ENCODE results near the gene SWSAP1. TPM values are rescaled to one million over a fixed set of nuclear protein-coding genes. Genes with fewer than 3 reads are reported as not detected.
A peak's percentile ranks its signal among the peaks of the same experiment; 100 is the strongest.
"Not testable (repeated sequence)": the region's sequence is repeated elsewhere in the genome, so short reads cannot be mapped to it uniquely, and the experiment has no call there.

SWSAP1 gene
- polyA plus RNA-seq, 3 donors: 3.0 to 3.2 (median 3.1) TPM

DNA sequence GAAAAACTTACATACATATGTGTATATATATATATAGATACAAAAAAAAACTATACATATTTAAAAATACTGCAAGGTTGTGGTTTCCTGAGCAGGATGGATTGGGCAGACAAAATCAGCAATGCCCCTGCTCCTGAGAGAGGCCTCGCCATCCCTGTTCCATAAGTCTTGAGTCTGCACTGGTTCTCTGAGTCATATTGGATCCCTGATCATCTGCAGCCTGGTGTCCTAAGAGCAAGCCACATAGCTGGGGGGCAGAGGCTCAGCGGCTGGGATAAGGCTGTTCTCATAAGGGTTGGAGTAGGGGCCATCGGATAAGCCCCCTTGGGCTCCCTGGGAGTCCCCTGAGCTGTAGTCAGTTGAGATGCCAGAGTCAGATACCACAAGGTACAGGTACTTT lies 3.3 kb downstream of the SWSAP1 start:
- no peak for DNase-seq (ENCODE audit: low read depth in 3 of 3, low spot score in 2 of 3)

DNA sequence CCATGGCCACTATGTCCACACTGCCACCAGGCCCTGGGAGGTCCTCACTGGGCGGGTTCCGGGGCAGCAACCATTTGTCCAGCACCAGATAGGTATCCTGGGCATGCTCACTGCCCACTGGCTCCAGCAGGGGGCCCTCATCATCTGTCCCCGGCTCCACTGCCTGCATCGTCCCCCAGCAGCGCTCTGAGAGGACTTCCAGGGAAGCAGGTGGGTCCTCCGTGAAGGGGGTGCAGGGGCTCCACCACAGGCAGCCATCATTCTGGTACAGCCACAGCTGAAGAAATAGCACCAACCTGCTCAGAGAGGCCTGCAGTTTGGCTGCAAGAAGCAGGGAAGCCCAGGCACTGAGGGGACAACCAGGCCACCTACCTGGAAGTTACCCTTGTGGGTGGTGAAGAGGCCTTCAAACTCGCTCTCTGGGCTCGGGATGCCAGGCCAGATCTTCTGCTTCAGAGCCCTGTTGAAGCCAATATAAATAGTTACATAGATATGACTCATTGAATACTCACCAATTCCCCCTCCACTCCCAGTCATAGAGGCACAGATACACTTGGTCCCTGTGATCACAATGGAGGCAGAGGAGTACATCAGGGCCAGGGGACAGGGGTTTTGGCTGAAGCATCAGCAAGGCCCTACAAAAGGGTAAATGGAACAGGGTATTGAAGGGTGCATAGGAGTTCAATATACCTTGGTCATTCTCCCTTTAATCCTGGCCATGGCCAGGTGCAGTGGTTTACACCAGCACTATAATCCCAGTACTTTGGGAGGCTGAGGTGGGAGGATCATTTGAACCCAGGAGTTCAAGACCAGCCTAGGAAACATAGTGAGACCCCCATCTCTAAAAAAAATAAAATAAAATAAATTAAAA lies 4.1 kb downstream of the SWSAP1 start:
- DNase-seq (ENCODE audit: low read depth in 3 of 3, low spot score in 2 of 3): no peak

DNA sequence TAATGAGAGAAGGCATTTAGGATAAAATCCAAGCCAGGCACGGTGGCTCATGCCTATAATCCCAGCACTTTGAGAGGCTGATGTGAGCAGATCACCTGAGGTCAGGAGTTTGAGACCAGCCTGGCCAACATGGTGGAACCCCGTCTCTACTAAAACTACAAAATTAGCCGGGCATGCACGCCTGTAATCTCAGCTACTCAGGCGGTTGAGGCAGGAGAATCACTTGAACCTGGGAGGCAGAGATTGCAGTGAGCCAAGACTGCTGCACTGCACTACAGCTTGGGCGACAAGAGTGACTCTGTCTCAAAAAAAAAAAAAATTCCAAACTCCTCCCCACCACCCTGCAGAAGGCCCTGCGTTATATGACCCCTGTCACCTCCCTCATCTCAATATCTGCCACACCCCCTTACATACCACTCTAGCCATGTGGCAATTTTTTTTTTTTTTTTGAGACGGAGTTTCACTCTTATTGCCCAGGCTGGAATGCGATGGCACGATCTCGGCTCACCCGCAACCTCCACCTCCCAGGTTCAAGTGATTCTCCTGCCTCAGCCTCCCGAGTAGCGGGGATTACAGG lies 4.9 kb downstream of the SWSAP1 start:
- not testable (repeated sequence) for DNase-seq (ENCODE audit: low read depth in 3 of 3, low spot score in 2 of 3)

GRCh38 chr19:11379857-11380350 lies 5.4 kb downstream of the SWSAP1 start:
- DNase-seq (ENCODE audit: low read depth in 3 of 3, low spot score in 2 of 3): no peak

- DNase-seq (ENCODE audit: low read depth in 3 of 3, low spot score in 2 of 3): peak; percentile 88 to 96 (median 95)
Measured at GRCh38 chr19:11380653-11381537, 6.4 kb downstream of the SWSAP1 start.

GRCh38 chr19:11382898-11383705 lies 8.6 kb downstream of the SWSAP1 start:
- no peak for DNase-seq (ENCODE audit: low read depth in 3 of 3, low spot score in 2 of 3)

DNA sequence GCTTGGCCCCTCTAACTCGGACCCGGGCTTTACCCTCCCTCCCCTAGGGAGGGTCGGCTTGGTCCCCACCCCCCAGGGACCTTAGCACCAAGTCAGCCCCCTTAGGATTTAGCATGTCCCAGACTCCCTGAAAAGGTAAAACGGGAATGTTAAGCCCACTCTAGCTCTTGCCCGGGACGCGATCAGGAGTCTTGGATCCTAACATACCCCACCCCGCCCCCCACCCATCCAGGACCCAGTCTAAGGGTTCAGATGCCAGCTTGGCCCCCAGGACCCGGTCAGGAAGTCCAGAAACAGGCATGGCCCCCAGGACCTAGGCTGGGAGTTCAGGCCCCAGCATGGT lies 9.2 kb downstream of the SWSAP1 start:
- no peak for DNase-seq (ENCODE audit: low read depth in 3 of 3, low spot score in 2 of 3)

GRCh38 chr19:11384778-11385129 lies 10.3 kb downstream of the SWSAP1 start:
- DNase-seq (ENCODE audit: low read depth in 3 of 3, low spot score in 2 of 3): no peak

DNA sequence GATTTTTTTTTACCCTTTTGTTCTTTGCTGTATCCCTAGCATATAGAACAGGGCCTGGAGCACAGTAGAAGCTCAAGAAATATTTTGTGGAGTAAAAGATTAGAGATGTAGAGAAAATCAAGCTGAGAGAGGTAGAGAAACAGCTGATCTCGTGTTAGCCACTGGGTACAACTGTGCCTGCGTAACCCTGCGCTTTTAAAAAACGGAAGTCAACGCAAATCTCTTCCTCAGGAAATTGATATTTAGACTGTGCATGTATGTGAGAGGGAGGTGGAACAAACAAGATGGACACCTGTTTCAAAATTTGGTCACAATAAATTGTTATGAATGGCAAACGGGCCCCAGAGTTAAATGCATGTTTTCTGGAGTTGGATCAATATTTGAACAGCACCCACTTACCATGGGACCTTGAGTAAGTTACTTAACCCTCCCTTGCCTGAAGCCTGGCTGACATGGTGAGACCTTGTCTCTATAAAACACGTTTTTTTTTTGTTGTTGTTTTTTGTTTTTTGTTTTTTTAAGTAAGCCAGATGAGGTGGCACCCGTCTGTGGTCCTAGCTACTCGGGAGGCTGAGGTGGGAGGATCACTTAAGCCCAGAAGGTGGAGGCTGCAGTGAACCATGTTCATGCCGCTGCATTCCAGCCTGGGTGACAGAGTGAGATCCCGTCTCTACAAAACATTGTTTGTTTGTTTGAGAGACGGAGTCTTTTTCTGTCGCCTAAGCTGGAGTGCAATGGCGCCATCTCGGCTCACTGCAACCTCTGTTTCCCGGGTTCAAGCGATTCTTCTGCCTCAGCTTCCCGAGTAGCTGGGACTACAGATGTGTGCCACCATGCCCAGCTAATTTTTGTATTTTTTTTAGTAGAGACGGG lies 12.9 kb downstream of the SWSAP1 start:
- no peak for DNase-seq (ENCODE audit: low read depth in 3 of 3, low spot score in 2 of 3)

DNA sequence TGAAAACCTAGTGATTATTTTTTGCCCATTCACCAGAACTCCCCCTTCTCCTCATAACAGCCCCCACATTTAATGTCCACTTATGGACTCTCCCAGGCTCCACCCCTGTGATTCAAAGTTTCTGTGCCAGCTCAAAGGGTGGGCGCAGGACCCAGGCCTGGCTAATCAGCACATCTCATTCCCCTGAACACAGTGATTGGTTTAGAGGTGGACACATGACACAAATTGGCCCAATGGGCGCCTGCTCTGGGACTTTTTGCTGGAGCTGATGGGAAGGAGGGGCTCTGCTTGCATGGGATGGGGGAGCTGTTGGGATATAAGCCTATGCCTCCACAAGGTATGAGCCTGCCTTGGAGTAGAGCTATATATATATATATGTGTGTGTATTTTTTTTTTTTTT lies 15.9 kb downstream of the SWSAP1 start:
- no peak for DNase-seq (ENCODE audit: low read depth in 3 of 3, low spot score in 2 of 3)

DNA sequence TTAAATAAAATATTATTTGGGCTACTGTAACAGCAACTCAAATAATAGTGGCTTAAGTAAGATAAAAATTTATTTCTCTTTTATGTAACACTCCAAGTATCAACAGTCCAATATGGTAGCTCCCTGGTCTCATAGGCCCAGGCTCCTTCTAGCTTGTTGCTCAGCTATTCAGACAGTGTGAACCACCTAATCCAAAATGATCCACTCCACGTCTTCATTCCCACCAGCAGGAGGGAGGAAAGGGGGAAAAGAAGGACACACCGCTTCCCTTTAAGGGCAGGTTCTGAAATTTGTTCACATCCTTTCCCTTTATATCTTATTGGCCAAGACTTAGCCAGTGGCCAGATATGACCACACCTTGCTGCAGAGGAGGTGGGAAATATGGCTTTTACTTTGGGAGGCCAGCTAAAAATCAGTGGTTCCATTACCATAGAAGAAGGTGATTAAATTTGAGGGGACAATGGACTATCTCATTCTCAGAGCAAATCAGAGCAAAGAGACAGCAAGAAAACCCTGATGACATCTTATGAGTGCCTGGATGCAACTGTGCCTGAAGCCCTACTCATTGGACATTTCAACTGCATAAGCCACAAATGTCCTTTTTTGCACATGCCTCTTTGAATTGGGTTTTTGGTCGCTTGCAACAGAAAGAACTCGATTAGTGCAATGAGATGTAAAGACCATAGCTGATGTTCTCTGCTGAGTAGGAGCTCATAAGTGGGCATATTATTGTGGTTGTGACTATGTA lies 16.6 kb downstream of the SWSAP1 start:
- DNase-seq (ENCODE audit: low read depth in 3 of 3, low spot score in 2 of 3): no peak

DNA sequence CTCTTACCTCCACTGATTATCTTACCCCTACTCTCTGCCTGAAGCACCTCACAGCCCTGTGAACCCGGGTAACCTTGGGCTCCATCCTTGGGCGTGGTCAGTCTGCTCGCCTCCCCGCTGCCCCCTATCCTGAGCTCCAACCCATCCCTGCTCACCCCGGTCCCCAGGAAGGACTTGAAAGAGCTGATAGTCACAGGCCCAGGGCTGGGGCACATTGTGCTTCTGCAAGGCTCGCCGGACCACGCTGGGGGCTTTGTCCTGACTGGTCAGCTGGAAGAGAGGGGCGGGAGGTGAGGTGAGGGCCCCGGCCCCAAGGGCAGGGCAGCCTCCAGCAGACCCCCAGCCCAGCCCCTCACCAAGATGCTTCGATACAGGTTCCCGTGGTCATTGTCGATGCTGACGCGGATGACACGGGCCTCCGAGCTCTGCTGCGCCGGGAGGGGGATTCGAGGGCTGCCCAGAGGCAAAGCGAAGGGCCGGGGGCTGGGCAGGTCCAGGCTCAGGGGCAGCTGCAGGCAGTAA lies 22.7 kb downstream of the SWSAP1 start:
- DNase-seq (ENCODE audit: low read depth in 3 of 3, low spot score in 2 of 3): no peak

- no peak for DNase-seq (ENCODE audit: low read depth in 3 of 3, low spot score in 2 of 3)
Measured at GRCh38 chr19:11399667-11400066, 25.2 kb downstream of the SWSAP1 start.

DNA sequence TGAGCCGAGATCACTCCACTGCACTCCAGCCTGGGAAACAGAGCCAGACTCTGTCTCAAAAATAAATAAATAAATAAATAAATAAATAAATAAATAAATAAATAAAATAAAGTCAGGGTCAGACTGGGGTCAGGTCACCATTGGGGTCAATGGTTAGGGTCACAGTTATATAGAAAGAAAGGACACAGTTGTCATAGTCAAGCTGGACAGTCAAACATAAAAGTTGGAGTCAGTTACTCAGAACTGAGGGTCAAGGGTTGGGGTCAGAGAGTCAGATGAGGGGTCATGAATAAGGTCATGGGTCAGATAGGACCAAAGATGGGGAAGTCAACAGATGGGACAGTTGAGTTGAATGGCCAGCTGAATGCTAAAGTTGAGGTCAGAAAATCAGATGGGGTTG lies 26.3 kb downstream of the SWSAP1 start:
- DNase-seq (ENCODE audit: low read depth in 3 of 3, low spot score in 2 of 3): no peak

- DNase-seq (ENCODE audit: low read depth in 3 of 3, low spot score in 2 of 3): no peak
Measured at GRCh38 chr19:11401808-11402543, 27.5 kb downstream of the SWSAP1 start.

GRCh38 chr19:11404588-11405222 lies 30.2 kb downstream of the SWSAP1 start:
- DNase-seq (ENCODE audit: low read depth in 3 of 3, low spot score in 2 of 3): no peak

DNA sequence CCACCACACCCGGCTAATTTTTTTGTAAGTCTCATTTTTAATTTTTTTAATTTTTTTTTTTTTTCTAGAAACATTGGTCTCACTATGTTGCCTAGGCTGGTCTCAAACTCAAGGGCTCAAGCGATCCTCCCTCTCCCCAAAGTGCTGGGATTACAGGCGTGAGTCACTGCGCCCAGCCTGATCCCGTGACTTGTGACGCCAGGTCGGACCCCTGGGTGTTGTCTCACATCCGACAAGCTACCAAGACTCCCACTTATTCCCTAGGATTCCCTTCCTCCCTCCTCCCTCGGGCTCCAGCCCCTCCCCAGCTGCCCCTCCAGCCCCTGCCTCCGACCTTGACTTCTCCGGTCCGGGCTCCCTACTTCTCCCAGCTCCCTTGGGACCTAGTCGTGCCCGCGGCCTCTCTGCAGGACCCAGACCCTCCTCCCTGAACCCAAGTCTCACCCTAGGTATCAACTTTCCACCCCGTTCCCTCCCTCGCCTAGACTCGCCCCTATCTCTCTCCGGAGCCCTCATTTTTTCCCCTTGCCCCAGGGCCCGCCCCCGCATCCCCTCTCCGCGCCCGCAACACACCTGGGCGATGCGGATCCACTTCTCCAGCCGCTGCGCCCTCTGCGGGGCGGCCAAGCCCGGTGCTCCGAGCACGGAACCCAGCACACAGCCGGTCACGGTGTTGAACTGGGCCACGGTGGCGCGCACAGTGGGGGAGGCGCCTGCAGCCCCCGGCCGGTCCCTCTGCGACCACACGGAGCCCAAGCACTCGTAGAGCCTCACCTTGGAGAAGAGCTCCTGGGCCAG lies 31.6 kb downstream of the SWSAP1 start:
- DNase-seq (ENCODE audit: low read depth in 3 of 3, low spot score in 2 of 3): no peak
